Amniotic epithelial cell (primary cell): ENCODE measurements around the gene MED1.

Experiments used
- DNase-seq: peaks from one replicate; pipeline ENCODE4 v3.0.0-alpha.2; 2010; ENCODE audit warnings: low read depth

MED1 gene

DNA sequence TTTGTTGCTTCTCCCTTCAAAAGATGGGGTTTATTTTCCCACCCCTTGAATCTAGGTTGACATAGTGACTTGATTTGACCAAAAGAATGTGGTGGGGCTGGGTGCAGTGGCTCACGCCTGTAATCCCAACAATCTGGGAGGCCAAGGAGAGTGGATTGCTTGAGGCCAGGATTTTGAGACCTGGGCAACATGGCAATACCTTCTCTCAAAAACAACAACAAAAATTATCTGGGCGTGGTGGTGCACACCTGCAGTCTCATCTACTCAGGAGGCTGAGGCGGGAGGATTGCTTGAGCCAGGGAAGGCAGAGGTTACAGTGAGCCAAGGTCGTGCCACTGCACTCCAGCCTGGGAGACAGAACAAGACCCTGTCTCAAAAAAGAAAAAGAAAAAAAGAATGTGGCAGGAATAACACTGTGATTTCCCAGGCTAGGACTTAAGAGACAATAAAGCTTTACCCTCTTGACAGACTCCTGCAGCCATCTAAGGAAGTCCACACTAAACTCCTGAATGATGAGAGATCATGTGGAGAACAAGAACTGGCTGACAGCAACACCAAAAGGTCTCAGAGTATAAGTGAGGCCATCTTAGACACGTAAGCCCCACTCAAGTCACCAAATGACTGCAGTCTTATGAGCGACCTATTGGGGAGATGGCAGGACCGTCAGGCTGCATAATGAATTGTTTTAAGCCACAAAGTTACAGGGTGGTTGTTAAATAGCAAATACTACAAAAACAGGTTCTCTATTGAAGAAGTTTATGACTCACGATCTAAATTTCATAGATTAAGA, 86.6 kb downstream of the MED1 start:
- DNase-seq, result no peak

DNA sequence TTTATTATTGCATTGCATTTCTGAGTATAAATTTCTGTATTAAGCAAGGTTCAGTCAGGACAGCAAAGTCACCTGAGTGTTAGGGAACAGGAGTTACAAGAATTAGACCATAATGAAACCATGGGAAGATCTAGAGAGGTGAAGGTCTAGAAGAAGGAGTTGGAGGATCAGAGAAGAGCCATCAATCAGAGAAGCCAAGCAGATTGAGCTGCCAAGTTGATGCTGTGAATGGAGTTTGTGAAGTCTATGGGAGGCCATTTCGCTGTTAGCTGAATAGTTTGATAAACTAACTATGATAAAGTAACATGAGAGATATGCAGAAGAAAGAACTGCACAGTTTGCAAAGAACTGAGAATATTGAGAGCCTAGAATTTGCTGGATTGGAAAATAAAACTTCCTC, 90.0 kb downstream of the MED1 start:
- no peak for DNase-seq

DNA sequence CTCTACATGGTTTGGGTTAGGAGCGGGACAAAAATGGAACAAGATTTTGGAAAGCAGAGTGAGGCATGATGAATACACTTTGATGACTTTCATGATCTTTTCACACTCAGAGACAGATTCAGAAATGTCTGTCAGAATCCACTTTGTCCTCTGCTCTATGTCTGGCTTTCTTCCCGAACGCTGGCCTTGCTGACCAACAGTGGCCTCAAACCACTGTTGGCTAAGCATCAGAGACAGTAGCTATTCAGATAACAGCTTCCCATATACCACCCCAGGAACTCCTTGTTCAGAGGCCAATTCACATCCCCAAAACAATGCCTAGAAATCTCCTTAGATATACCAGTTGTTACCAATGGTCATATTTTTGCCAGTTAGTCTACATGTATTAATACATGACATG, 90.5 kb downstream of the MED1 start:
- no peak for DNase-seq

DNA sequence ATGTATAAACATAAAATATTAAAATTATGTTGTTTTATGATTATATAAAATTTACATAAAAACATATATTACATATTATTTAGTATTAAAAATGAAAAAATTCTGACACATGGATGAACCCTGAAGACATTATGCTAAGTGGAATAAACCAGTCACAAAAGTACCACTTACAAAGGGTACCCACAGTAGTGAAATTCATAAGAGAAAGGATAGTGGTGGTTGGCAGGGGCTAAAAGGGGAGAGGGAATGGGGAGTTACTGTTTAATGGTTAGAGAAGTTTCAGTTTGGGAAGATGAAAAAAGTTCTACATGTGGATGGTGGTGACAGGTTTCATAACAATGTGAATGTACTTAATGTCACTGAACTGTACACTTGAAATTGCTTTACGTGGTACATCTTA, 91.1 kb downstream of the MED1 start:
- DNase-seq, result no peak

DNA sequence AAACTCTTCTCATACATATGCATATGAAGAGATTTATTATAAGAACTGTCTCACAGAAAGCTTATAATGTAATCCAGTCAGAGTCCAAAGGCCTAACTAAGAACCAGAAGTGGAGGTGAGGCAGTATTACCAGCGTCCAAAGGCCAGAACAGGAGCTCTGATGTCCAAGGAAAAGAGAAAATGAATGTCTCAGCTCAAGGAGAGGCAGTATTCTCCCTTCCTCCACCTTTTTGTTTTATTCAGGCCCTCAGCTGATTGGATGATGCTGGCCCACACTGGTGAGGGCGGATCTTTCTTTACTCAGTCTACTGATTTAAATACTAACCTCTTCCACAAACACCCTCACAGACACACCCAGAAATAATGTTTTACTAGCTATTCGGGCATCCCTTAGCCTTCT, 93.1 kb downstream of the MED1 start:
- no peak for DNase-seq

DNA sequence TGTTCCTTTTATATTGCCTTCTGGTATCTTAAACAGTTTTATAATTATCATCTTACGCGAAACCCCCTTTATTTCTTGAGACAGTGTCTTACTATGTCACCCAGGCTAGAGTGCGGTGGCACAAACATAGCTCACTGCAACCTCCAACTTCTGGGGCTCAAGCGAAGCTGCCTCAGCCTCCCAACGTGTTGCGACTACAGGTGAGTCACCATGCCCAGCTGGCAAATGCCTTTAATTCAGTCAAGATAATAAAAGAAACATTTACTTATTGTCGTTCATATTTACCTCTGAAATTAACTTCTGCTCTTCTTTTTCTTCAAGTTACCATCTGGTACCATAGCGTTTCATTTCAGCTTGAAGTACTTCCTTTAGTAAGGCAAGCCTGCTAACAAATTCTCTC, 93.6 kb downstream of the MED1 start:
- DNase-seq, result no peak
